Panc1 (cell line): Measurements from ENCODE around the gene BCR.

Experiments used
- POLR2AphosphoS5 ChIP-seq: IDR thresholded peaks from 2 replicates; pipeline ENCODE4 v1.6.1; 2012; ENCODE audit warnings: mild to moderate bottlenecking, low read depth, low read length, moderate library complexity
- SIN3A ChIP-seq: IDR thresholded peaks from 2 replicates; pipeline ENCODE4 v1.6.1; 2012; ENCODE audit warnings: low read depth, mild to moderate bottlenecking, low read length, moderate library complexity, borderline replicate concordance; ENCODE audit not compliant: insufficient read depth
- TCF7L2 ChIP-seq: IDR thresholded peaks from 2 replicates; pipeline ENCODE4 v1.6.1; 2011; ENCODE audit warnings: mild to moderate bottlenecking, low read depth, low read length, inconsistent platforms
- TF ChIP-seq, protein P1 (sequence below): fragments of 450-650 bp; IDR thresholded peaks from 2 replicates; pipeline ENCODE4 v1.5.1; 2017; ENCODE audit warnings: mild to moderate bottlenecking
- TF ChIP-seq, protein P2 (sequence below), 2 experiments: IDR thresholded peaks; 2 replicates each; pipeline ENCODE4 v1.6.1; 2011 to 2012; ENCODE audit warnings: low read depth in 2 of 2, control low read depth in 1 of 2, low read length in 1 of 2, mild to moderate bottlenecking in 1 of 2, moderate library complexity in 1 of 2; ENCODE audit not compliant: insufficient read depth in 1 of 2

DNA sequence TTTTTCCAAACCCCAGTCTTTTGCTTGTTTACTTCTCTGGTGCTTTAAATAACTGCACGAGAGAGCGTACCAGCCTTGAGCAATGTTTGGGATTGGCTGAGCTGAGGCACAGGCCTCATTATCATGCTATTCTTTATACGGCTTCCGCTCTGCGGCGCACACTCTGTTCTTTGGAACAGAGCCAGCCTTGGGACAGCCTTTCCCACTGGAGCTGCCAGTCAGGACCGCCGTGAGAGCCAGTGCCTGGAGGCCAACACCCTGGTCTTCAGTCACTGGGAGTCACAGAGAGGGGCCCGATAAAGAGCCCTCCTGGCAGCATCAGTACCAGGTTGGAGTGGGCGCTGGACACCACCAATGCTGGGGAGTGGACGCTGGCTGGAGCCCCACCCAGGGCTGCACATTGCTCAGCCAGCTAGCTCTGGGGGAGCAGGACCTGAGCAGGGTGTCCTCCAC lies 125.6 kb downstream of the BCR start:
- TF ChIP-seq, protein P1, sequence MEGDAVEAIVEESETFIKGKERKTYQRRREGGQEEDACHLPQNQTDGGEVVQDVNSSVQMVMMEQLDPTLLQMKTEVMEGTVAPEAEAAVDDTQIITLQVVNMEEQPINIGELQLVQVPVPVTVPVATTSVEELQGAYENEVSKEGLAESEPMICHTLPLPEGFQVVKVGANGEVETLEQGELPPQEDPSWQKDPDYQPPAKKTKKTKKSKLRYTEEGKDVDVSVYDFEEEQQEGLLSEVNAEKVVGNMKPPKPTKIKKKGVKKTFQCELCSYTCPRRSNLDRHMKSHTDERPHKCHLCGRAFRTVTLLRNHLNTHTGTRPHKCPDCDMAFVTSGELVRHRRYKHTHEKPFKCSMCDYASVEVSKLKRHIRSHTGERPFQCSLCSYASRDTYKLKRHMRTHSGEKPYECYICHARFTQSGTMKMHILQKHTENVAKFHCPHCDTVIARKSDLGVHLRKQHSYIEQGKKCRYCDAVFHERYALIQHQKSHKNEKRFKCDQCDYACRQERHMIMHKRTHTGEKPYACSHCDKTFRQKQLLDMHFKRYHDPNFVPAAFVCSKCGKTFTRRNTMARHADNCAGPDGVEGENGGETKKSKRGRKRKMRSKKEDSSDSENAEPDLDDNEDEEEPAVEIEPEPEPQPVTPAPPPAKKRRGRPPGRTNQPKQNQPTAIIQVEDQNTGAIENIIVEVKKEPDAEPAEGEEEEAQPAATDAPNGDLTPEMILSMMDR: no peak
- TF ChIP-seq POLR2AphosphoS5 (no peak), SIN3A (no peak), TCF7L2 (no peak)
- TF ChIP-seq, protein P2, sequence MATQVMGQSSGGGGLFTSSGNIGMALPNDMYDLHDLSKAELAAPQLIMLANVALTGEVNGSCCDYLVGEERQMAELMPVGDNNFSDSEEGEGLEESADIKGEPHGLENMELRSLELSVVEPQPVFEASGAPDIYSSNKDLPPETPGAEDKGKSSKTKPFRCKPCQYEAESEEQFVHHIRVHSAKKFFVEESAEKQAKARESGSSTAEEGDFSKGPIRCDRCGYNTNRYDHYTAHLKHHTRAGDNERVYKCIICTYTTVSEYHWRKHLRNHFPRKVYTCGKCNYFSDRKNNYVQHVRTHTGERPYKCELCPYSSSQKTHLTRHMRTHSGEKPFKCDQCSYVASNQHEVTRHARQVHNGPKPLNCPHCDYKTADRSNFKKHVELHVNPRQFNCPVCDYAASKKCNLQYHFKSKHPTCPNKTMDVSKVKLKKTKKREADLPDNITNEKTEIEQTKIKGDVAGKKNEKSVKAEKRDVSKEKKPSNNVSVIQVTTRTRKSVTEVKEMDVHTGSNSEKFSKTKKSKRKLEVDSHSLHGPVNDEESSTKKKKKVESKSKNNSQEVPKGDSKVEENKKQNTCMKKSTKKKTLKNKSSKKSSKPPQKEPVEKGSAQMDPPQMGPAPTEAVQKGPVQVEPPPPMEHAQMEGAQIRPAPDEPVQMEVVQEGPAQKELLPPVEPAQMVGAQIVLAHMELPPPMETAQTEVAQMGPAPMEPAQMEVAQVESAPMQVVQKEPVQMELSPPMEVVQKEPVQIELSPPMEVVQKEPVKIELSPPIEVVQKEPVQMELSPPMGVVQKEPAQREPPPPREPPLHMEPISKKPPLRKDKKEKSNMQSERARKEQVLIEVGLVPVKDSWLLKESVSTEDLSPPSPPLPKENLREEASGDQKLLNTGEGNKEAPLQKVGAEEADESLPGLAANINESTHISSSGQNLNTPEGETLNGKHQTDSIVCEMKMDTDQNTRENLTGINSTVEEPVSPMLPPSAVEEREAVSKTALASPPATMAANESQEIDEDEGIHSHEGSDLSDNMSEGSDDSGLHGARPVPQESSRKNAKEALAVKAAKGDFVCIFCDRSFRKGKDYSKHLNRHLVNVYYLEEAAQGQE (IDR thresholded peaks at IDR 0.05; ENCODE audit: insufficient read depth in 1 of 2, low read depth in 2 of 2, low read length in 1 of 2): no peak
